BLaER1 (cell line): Measurements from ENCODE around the gene PARD3B.

Experiments
- H3K27ac ChIP-seq: shearing (Covaris generic); formaldehyde crosslinking; 2 replicates; pipeline ENCODE4 v1.8.1; 2022
- H3K27me3 ChIP-seq: shearing (Covaris generic); formaldehyde crosslinking; 2 replicates; pipeline ENCODE4 v1.8.1; 2022
- H3K36me3 ChIP-seq: shearing (Covaris generic); formaldehyde crosslinking; 2 replicates; pipeline ENCODE4 v1.8.1; 2022
- H3K4me1 ChIP-seq: shearing (Covaris generic); formaldehyde crosslinking; 2 replicates; pipeline ENCODE4 v1.8.1; 2022
- H3K4me2 ChIP-seq: shearing (Covaris generic); formaldehyde crosslinking; 2 replicates; pipeline ENCODE4 v1.8.1; 2022
- H3K4me3 ChIP-seq: shearing (Covaris generic); formaldehyde crosslinking; 2 replicates; pipeline ENCODE4 v1.8.1; 2022
- H3K9ac ChIP-seq: shearing (Covaris generic); formaldehyde crosslinking; 2 replicates; pipeline ENCODE4 v1.8.1; 2022
- H3K9me3 ChIP-seq: shearing (Covaris generic); formaldehyde crosslinking; 2 replicates; pipeline ENCODE4 v1.8.1; 2022
- H4K20me1 ChIP-seq: shearing (Covaris generic); formaldehyde crosslinking; 2 replicates; pipeline ENCODE4 v1.8.1; 2022
- Cebpa-rat ChIP-seq: shearing (Covaris generic); IDR thresholded peaks from 2 replicates; pipeline ENCODE4 v1.8.1; 2022

PARD3B gene

DNA sequence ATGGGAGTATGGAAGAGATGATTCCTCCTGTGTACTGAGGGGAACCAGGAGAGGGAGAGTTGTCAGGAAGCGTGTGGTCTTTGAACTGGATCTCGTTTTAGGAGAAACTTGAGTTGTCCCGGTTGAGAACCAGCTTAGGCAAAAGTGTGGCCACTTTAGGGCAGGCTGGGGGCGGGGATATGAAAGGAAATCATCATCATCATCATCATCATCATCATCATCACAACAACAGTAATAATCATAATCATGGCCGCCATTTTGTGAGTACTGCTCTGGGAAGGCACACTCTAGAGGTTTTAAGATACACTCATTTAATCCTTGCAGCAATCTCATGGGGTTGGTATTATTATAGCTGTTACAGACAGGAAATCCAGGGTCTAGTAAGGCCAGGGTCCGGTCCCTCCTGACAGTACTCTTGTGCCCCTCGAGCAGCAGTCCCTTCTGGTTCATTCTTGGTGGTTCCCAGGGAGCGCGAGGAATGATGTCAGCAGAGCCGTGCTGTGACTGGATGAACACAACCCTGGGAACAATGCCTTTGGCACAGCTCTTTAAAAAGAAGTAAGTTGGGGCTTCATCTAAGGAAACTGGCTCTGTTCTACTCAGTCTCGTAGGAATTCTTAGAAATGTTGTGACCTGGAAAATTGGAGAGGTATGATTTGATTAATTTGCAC is 33.8 kb downstream of the PARD3B start:
- TF ChIP-seq Cebpa-rat: no peak
- Histone ChIP-seq H3K4me3 (no peak overlapping the region), H3K36me3 (no peaks in the 10 kb centered on the region), H3K27ac (no peak overlapping the region), H4K20me1 (no peaks in the 10 kb centered on the region), H3K9ac (no peak overlapping the region), H3K4me2 (no peak overlapping the region), H3K27me3 (no peaks in the 10 kb centered on the region), H3K9me3 (no peaks in the 10 kb centered on the region), H3K4me1 (no peaks in the 10 kb centered on the region)

DNA sequence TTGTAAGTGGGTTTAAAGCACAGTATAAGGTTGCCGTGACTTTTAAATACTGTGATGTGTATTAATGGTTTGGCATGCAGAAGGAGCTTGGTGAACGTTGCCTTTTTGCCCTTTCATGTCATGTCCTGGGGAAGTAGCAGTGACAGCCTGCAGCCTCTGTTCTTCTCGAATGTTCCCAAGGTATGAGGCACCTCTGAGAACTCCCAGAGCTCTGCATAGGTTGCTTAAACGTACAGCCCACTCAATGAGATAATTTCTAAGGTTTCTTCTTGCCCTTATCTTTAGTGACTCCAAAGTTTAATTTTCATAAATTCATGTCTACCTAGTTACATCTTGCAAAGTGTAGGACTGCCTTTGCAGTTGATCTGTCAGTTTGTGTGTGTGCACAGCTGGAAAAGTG is 36.7 kb downstream of the PARD3B start:
- Histone ChIP-seq H3K4me2 (no peak overlapping the region), H3K4me3 (no peak overlapping the region), H3K9me3 (no peaks in the 10 kb centered on the region), H3K36me3 (no peaks in the 10 kb centered on the region), H4K20me1 (no peaks in the 10 kb centered on the region), H3K9ac (no peak overlapping the region), H3K27me3 (no peaks in the 10 kb centered on the region), H3K4me1 (no peaks in the 10 kb centered on the region), H3K27ac (no peak overlapping the region)
- no peak for TF ChIP-seq Cebpa-rat

GRCh38 chr2:204583773-204584172 is 38.5 kb downstream of the PARD3B start:
- Histone ChIP-seq H4K20me1 (no peaks in the 10 kb centered on the region), H3K4me2 (no peak overlapping the region), H3K27me3 (no peaks in the 10 kb centered on the region), H3K4me1 (no peaks in the 10 kb centered on the region), H3K27ac (no peak overlapping the region), H3K36me3 (no peaks in the 10 kb centered on the region), H3K9ac (no peak overlapping the region), H3K4me3 (no peak overlapping the region), H3K9me3 (no peaks in the 10 kb centered on the region)
- TF ChIP-seq Cebpa-rat: no peak

GRCh38 chr2:204585930-204586329 is 40.7 kb downstream of the PARD3B start:
- H3K27ac ChIP-seq: no peak overlapping the region
- H4K20me1 ChIP-seq: no peaks in the 10 kb centered on the region
- no peak overlapping the region for H3K9ac ChIP-seq
- no peaks in the 10 kb centered on the region for H3K27me3 ChIP-seq
- no peaks in the 10 kb centered on the region for H3K36me3 ChIP-seq
- H3K4me1 ChIP-seq: no peaks in the 10 kb centered on the region
- no peak overlapping the region for H3K4me3 ChIP-seq
- peaks cover 5% of the 10 kb centered on the region; the same call in 1 of the 2 replicates for H3K9me3 ChIP-seq
- H3K4me2 ChIP-seq: no peak overlapping the region
- no peak for TF ChIP-seq Cebpa-rat

- Histone ChIP-seq H3K9me3 (peaks cover 5% of the 10 kb centered on the region; the same call in 1 of the 2 replicates), H3K27ac (no peak overlapping the region), H3K4me1 (no peaks in the 10 kb centered on the region), H3K36me3 (no peaks in the 10 kb centered on the region), H3K9ac (no peak overlapping the region), H4K20me1 (no peaks in the 10 kb centered on the region), H3K27me3 (no peaks in the 10 kb centered on the region), H3K4me2 (no peak overlapping the region), H3K4me3 (no peak overlapping the region)
- no peak for TF ChIP-seq Cebpa-rat
These were observed 41.3 kb downstream of the PARD3B start for GRCh38 chr2:204586444-204587180.

GRCh38 chr2:204590063-204590462 is 44.8 kb downstream of the PARD3B start:
- H3K9ac ChIP-seq: no peak overlapping the region
- no peak overlapping the region for H3K4me3 ChIP-seq
- no peak overlapping the region for H3K27ac ChIP-seq
- no peaks in the 10 kb centered on the region for H3K4me1 ChIP-seq
- H3K4me2 ChIP-seq: no peak overlapping the region
- TF ChIP-seq Cebpa-rat: no peak
- H3K36me3 ChIP-seq: no peaks in the 10 kb centered on the region
- peaks cover 5% of the 10 kb centered on the region; the same call in 1 of the 2 replicates for H3K9me3 ChIP-seq
- H3K27me3 ChIP-seq: no peaks in the 10 kb centered on the region
- H4K20me1 ChIP-seq: no peaks in the 10 kb centered on the region

DNA sequence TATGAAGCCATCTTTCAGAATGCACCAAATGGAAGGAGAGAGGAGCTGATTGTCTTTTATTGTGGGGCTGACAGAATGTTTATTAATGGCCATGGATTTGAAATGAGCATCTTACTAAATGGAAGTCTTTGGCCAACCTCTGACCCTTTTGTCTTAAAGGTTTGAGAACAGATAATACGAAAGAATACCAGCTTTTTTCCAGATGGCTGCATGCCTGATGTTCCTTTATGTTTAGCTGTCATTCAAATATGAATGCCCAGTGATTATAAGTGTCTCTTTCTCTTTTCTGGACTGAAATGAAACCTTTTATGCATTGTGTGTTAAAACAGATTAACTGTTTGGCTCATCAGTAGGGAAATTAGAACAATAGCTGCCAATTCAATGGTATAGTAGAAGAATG is 46.0 kb downstream of the PARD3B start:
- no peak overlapping the region for H3K4me2 ChIP-seq
- H3K9ac ChIP-seq: no peak overlapping the region
- H3K9me3 ChIP-seq: peaks cover 5% of the 10 kb centered on the region; the same call in 1 of the 2 replicates
- no peaks in the 10 kb centered on the region for H3K4me1 ChIP-seq
- H3K36me3 ChIP-seq: no peaks in the 10 kb centered on the region
- no peak for TF ChIP-seq Cebpa-rat
- H3K4me3 ChIP-seq: no peak overlapping the region
- H4K20me1 ChIP-seq: no peaks in the 10 kb centered on the region
- no peaks in the 10 kb centered on the region for H3K27me3 ChIP-seq
- no peak overlapping the region for H3K27ac ChIP-seq

- TF ChIP-seq Cebpa-rat: no peak
- H3K4me3 ChIP-seq: no peak overlapping the region
These were observed 58.8 kb downstream of the PARD3B start for GRCh38 chr2:204604061-204604460.

DNA sequence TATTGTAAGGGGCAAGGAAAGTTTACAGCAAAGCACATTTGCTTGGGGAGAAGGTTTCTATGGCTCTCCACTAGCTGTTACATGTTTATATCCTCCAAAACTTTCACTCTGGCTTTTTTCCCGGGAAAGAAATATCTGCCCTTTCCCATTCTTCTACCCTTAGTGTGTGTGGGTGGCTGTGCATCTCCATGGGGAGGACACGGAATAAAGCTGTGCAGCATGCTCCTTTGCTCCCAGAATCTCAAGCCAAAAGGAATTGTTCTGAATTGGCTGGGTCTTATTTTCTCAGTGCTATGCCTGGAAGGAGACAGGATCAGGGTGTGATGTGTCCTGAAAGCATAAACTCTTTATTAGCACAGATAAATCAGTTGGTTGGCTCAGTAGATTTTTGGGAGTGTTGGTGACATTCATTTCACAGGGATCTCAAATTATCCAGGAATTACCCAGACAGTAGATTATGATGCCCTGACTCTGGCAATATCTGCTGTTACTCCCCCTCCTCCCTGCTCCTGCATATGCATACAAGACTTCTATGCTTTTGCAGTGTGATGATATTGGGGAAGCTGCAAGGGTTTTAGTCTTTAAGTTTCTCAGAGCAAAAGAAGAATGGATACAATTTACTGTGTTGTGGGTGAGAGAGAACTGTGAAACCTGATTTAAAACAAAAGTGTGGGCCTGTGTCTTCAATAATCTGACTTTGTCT is 63.1 kb downstream of the PARD3B start:
- Histone ChIP-seq H3K4me3 (no peak overlapping the region), H3K27ac (no peak overlapping the region), H3K4me2 (no peak overlapping the region), H3K36me3 (no peaks in the 10 kb centered on the region), H3K9me3 (no peaks in the 10 kb centered on the region), H4K20me1 (no peaks in the 10 kb centered on the region), H3K4me1 (no peaks in the 10 kb centered on the region), H3K9ac (no peak overlapping the region), H3K27me3 (no peaks in the 10 kb centered on the region)
- TF ChIP-seq Cebpa-rat: no peak

More at GRCh38 chr2:204604061-204604460, 58.8 kb downstream of the PARD3B start:
- H4K20me1 ChIP-seq: no peaks in the 10 kb centered on the region
- no peaks in the 10 kb centered on the region for H3K27me3 ChIP-seq
- no peaks in the 10 kb centered on the region for H3K9me3 ChIP-seq
- H3K36me3 ChIP-seq: no peaks in the 10 kb centered on the region
- H3K9ac ChIP-seq: no peak overlapping the region
- no peaks in the 10 kb centered on the region for H3K4me1 ChIP-seq
- H3K27ac ChIP-seq: no peak overlapping the region
- no peak overlapping the region for H3K4me2 ChIP-seq
